Measurements from ENCODE around the gene NXF1. TPM values are rescaled to one million over a fixed set of nuclear protein-coding genes. Genes with fewer than 3 reads are reported as not detected.

The NXF1 gene
- total and polyA plus RNA-seq, 2 of the 13 experiments (the other 11 are each of a cell fraction or from before 2014, with no cell fraction given), result 30.4 to 30.9 TPM

GRCh38 chr11:62841361-62842170, 36.3 kb upstream of the NXF1 start (continued):
- peak; percentile 61; the same call in 1 of the 2 replicates for TF ChIP-seq ZHX1 (CRISPR knock-in tag; IDR thresholded peaks at IDR 0.05; ENCODE audit: low read depth)
- no peak; the same call in 1 of the 2 replicates for TF ChIP-seq KLF15 (CRISPR knock-in tag; IDR thresholded peaks at IDR 0.05; ENCODE audit: borderline replicate concordance)
- no peak for TF ChIP-seq RAD51 (IDR thresholded peaks at IDR 0.05; ENCODE audit: borderline replicate concordance)
- no peak for TF ChIP-seq HIVEP1 (CRISPR knock-in tag; IDR thresholded peaks at IDR 0.05)
- peak; percentile 78; the same call in 1 of the 2 replicates for TF ChIP-seq GRHL1 (CRISPR knock-in tag; conservative IDR thresholded peaks at IDR 0.05)
- TF ChIP-seq ZNF232 (CRISPR knock-in tag; IDR thresholded peaks at IDR 0.05; ENCODE audit: borderline replicate concordance), result peak; percentile 93
- TF ChIP-seq ZNF615 (CRISPR knock-in tag; IDR thresholded peaks at IDR 0.05; ENCODE audit: borderline replicate concordance), result peak; percentile 98; the same call in 1 of the 2 replicates
- no peak for TF ChIP-seq MATR3 (CRISPR knock-in tag; IDR thresholded peaks at IDR 0.05)
- peak; percentile 72; the same call in 1 of the 2 replicates for TF ChIP-seq ZBTB7A (CRISPR knock-in tag; IDR thresholded peaks at IDR 0.05)
- no peak; the same call in 1 of the 2 replicates for TF ChIP-seq RXRA (CRISPR knock-in tag; IDR thresholded peaks at IDR 0.05)
- peak; percentile 98 for TF ChIP-seq ZNF331 (CRISPR knock-in tag; IDR thresholded peaks at IDR 0.05)
- TF ChIP-seq FUBP1 (CRISPR knock-in tag; IDR thresholded peaks at IDR 0.05; ENCODE audit: borderline replicate concordance), result peak; percentile 100
- 0 out of 2 replicates have a peak, but pooled peaks have one; percentile 75 for TF ChIP-seq NR1H2 (CRISPR knock-in tag; IDR thresholded peaks at IDR 0.05; ENCODE audit: borderline replicate concordance, low read depth)
- 0 out of 2 replicates have a peak, but pooled peaks have one; percentile 34 for TF ChIP-seq ZNF761 (CRISPR knock-in tag; conservative IDR thresholded peaks at IDR 0.05)
- no peak for TF ChIP-seq EED (CRISPR knock-in tag; IDR thresholded peaks at IDR 0.05)
- TF ChIP-seq ZBTB34 (CRISPR knock-in tag; IDR thresholded peaks at IDR 0.05), result no peak; the same call in 1 of the 2 replicates
- TF ChIP-seq THYN1 (CRISPR knock-in tag; IDR thresholded peaks at IDR 0.05; ENCODE audit: borderline replicate concordance, low read depth), result no peak
- peak; percentile 78; the same call in 1 of the 2 replicates for TF ChIP-seq ZNF275 (CRISPR knock-in tag; IDR thresholded peaks at IDR 0.05; ENCODE audit: borderline replicate concordance)
- TF ChIP-seq ZNF773 (CRISPR knock-in tag; IDR thresholded peaks at IDR 0.05; ENCODE audit: borderline replicate concordance), result 0 out of 2 replicates have a peak, but pooled peaks have one; percentile 43
